Measurements from ENCODE around the gene C2orf72.
"Not testable (repeated sequence)": the region's sequence is repeated elsewhere in the genome, so short reads cannot be mapped to it uniquely, and the experiment has no call there.

C2orf72 gene

DNA sequence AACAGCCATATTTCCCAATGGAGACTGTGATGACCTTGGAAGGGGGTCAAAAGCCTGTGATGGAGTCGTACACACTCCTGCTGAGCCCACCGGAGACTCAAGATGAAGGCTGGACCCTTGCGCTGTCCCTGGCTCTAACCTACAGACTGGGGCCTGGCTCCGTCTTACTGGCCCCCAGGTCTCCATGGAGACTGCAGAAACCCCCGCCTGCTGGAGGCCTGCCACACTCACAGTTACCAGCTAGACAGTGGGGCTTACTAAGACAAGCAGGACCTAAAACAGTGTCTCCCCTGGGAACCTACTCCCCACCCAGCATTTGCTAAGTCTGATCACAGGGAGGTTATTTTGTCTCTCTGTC lies 9.6 kb downstream of the C2orf72 start:
- DNase-seq (ENCODE audit: low read depth in 2 of 2): no peak

GRCh38 chr2:231047274-231047922 lies 10.1 kb downstream of the C2orf72 start:
- no peak for DNase-seq (ENCODE audit: low read depth in 2 of 2)

GRCh38 chr2:231047923-231048915 lies 10.9 kb downstream of the C2orf72 start:
- no peak for DNase-seq (ENCODE audit: low read depth in 2 of 2)

DNA sequence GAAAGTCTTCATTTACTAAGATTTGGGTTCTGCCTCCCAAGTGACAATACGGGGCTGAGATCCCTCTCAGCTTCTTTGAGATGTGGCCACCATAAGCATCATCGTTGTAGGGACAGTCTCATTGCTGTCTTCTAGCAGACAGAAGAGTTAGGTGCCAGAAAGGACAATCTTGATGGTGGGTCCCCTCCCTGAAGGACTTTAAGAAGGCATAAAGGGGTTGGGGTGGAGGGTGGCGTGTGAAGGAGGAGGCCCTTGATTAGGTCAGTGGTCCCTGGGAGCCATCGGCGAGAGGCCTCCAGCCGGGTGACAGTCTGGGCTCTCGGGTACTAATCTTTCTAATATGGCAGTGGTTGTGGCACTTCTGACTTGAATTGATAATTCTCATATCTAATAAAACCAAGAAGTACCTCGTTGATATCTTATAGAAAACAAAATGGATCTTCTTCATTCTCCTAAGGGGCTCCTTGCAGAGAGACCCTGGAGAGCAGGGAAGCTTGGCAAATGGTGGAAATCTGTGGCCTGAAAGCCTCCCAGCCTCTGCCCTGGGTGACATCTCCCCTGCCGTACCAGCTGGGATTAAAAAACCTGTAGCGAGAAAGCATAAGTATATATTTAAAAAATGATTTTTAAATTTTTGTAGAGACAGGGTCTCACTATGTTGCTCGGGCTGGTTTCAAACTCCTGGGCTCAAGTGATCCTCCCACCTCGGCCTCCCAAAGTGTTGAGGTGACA lies 12.1 kb downstream of the C2orf72 start:
- DNase-seq (ENCODE audit: low read depth in 2 of 2): no peak

- no peak for DNase-seq (ENCODE audit: low read depth in 2 of 2)
Measured at GRCh38 chr2:231050018-231050901, 12.9 kb downstream of the C2orf72 start.

GRCh38 chr2:231051116-231051515 lies 13.8 kb downstream of the C2orf72 start:
- no peak for DNase-seq (ENCODE audit: low read depth in 2 of 2)

DNA sequence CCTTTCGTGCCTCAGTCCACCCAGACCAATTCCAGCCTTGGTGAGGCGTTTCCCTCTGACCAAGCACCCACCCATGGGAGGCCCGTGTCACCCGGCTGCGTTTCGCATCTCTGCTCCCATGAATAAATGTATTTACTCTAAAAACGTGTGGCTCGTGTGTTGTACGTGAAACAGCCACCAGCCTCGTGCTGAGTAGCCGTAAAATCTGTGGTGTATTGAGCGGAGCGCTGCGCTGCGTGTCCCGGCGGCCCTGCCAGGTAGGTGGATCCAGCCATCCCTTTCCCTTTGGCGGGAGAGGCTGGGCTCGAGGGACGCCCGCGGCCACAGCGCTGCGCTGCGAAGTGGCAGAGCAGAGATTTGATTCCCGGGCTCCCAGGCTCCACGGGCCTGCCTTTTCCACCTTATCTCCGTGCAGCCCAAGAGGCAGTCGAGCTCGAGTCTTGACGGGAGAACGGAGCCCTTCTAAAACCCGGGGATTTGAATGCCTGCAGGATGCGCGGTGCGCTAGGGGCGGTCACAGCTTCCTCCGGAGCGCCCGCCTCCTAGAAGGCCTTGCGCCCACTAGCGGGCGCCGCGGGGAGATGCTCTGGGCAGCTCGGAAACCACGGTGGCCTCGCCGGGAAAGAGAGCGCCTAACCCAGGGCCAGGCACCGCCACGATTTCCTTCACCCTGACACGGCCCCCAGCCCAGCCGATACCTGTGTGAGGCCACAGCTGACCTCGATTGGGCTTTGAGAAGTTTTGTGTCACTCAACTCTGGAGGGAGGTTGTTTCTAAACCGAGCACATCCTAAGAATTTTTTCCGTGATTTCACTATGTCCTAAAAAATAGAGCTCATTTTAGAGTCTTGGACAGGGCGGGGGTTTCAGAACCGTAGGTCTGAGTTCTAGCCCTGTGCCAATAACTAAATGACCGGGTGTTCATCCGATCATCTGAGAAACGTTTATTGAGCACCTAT lies 15.4 kb downstream of the C2orf72 start:
- DNase-seq (ENCODE audit: low read depth in 2 of 2): peak; percentile 72 to 82

GRCh38 chr2:231053846-231054245 lies 16.5 kb downstream of the C2orf72 start:
- no peak for DNase-seq (ENCODE audit: low read depth in 2 of 2)

DNA sequence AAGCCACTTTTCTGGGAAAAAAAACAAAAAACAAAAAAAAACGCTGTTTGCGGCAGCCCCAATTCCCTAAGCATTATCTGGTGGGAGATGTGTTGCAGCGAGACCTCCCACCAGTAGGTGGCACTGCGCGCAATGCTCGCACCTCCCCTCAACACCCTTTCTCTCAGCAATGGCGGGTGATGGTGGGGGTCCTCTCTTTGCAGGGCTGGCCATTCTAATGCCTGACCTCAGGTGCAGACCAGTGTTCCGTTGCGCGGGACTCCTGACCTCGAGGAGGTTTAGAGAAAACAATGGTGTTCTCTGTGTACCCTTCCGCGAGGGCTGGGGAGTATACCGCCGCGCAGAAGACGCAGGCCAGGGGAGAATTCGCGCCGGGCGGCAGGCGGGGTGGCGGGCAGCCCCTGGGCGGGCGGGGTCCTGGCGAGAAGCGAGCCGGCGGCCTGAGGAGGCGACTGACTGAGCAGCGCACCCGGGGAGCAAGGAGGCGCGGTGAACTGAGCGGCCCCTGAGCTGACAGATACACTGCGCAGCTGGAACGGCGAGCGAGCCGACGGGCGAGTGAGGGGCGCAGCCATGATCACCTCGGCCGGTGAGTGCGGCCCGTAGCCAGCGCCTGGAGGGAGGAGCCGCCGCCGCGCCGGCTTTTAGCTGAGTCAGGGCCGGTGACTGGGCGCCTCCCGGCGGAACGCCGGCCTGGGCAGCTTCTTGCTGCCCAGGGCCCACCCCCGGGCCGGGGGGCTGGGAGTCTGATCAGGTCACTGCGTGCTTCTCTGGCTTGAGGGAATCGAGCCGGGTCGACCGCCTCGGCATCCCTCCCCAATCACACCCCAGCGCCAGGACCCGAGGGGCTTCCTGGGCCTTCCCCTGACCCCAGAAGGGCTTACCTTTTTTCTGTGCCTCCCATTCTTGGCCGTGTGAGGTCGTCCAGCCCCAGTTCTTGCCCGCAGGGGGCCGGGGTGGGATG lies 19.4 kb downstream of the C2orf72 start, which contains the start of gene PSMD1:
TSS of gene PSMD1 (plus strand) at position 415 of the 964 bp plus-strand sequence. CDS start at position 574, 159 bp downstream.
- DNase-seq (ENCODE audit: low read depth in 2 of 2): peak; percentile 89 to 93

GRCh38 chr2:231057590-231057989 lies 20.3 kb downstream of the C2orf72 start:
- no peak for DNase-seq (ENCODE audit: low read depth in 2 of 2)

DNA sequence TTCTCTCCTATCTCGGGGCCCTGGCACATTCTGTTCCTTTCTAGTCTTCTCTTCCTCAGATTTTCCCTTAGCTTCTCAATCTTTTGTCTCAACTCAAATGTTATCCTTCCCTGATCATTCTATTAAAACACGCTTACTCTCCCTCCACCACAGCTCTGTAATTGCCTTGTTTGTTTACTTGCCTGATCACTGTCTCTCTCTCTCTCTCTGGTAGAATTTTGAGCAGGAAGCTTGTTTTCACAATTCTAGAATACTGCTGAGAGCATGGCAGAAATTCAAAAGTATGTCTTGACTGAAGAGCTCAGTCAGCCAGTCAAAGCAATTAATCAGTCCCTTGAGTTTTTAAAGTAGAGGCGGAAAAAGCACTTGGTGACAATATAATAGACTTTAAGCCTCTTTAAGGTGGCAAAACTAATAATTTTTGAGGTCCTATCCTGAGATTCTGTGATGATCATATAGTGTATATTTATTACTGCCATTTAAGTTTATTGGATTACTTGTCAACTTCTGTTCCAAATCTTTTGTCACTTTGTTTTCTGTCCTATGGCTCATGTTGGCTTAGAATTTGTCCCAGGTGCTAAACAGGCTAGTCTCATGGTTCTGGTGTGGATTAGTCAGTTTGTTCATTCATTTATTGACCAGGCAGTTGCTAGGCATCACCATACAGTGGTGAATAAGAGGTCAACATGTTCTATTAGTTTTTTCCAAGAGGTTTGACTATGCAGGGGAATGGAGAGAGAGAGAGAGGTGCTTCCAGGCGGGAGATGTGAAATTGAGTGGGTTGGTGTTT lies 21.6 kb downstream of the C2orf72 start:
- no peak for DNase-seq (ENCODE audit: low read depth in 2 of 2)

- DNase-seq (ENCODE audit: low read depth in 2 of 2): no peak
Measured at GRCh38 chr2:231059756-231060155, 22.4 kb downstream of the C2orf72 start.

- no peak for DNase-seq (ENCODE audit: low read depth in 2 of 2)
Measured at GRCh38 chr2:231062776-231063175, 25.5 kb downstream of the C2orf72 start.

DNA sequence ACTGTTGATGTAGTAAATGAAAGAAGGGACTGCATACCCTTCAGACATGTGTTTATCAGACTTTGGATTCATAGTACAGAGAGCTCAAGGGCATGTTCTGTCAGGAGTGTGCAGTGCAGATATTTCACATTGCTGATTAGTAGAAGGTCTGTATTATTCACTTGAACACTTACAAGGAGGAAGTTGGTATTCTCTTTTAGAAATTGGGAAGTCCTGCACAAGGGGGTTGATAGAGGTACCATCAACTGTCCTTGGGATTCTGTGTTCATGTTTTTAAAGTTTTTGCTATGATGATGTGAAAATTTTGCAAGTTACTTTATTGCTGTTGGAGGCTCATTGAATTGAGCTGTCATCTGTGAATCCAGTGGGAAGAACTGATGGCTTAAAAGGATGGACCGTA lies 26.0 kb downstream of the C2orf72 start:
- no peak for DNase-seq (ENCODE audit: low read depth in 2 of 2)

DNA sequence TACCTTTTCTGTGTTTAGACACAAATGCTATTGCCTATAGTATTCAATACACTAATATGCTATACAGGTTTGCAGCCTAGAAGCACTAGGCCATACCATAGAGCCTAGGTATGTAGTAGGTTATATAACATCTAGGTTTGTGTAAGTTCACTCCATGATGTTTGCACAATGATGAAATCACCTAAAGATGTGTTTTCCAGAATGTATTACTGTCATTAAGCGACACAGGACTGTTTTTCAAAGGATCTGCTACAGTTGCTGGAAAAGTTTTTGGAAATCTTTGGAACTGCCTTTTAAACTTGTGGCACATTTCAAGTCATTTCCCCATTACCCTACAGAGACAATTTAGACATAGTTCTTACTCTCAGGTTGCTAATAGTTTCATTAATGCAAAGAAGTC lies 28.6 kb downstream of the C2orf72 start:
- no peak for DNase-seq (ENCODE audit: low read depth in 2 of 2)

- not testable (repeated sequence) for DNase-seq (ENCODE audit: low read depth in 2 of 2)
Measured at GRCh38 chr2:231067531-231067930, 30.2 kb downstream of the C2orf72 start.

- no peak for DNase-seq (ENCODE audit: low read depth in 2 of 2)
Measured at GRCh38 chr2:231068525-231069222, 31.4 kb downstream of the C2orf72 start.
